MM.1S (cell line): ENCODE measurements around the gene ZFP90.

ENCODE experiments used
- DNase-seq: peaks from one replicate; pipeline ENCODE4 v3.0.0-alpha.2; 2015
- H2AFZ ChIP-seq: fragments of 300-600 bp; sonication (generic); 2 replicates; pipeline ENCODE4 v1.6.0; 2016; ENCODE audit warnings: antibody characterized with exemption, low read length
- H3F3A ChIP-seq: fragments of 300-600 bp; sonication (generic); 2 replicates; pipeline ENCODE4 v1.6.1; 2016; ENCODE audit warnings: mild to moderate bottlenecking, antibody characterized with exemption, low read length, moderate library complexity, mixed read lengths; ENCODE audit not compliant: insufficient read depth
- H3K27ac ChIP-seq: fragments of 300-600 bp; sonication (generic); 2 replicates; pipeline ENCODE4 v1.5.1; 2016; ENCODE audit warnings: mild to moderate bottlenecking, low read length
- H3K27me3 ChIP-seq: fragments of 300-600 bp; sonication (generic); replicated peaks from 2 replicates; pipeline ENCODE4 v1.6.0; 2016; ENCODE audit warnings: low read length; ENCODE audit not compliant: insufficient read depth
- H3K36me3 ChIP-seq: fragments of 300-600 bp; sonication (generic); replicated peaks from 2 replicates; pipeline ENCODE4 v1.6.1; 2016; ENCODE audit warnings: mild to moderate bottlenecking, low read length, mixed read lengths; ENCODE audit not compliant: insufficient read depth
- H3K4me1 ChIP-seq: fragments of 300-600 bp; sonication (generic); 2 replicates; pipeline ENCODE4 v1.6.1; 2016; ENCODE audit warnings: low read length, mixed read lengths
- H3K4me2 ChIP-seq: fragments of 300-600 bp; sonication (generic); 2 replicates; pipeline ENCODE4 v1.6.0; 2016; ENCODE audit warnings: low read depth, low read length
- H3K4me3 ChIP-seq: fragments of 300-600 bp; sonication (generic); 2 replicates; pipeline ENCODE4 v1.5.1; 2016; ENCODE audit warnings: low read length, mixed read lengths
- H3K79me2 ChIP-seq: fragments of 300-600 bp; sonication (generic); 2 replicates; pipeline ENCODE4 v1.6.1; 2016; ENCODE audit warnings: mixed run types, low read length, mixed read lengths
- H3K9ac ChIP-seq: fragments of 300-600 bp; sonication (generic); 2 replicates; pipeline ENCODE4 v1.6.1; 2016; ENCODE audit warnings: low read length, mixed read lengths
- H3K9me2 ChIP-seq: fragments of 300-600 bp; sonication (generic); replicated peaks from 2 replicates; pipeline ENCODE4 v1.6.1; 2016; ENCODE audit warnings: mild to moderate bottlenecking, low read length, mixed read lengths; ENCODE audit not compliant: insufficient read depth
- H3K9me3 ChIP-seq: fragments of 300-600 bp; sonication (generic); replicated peaks from 2 replicates; pipeline ENCODE4 v1.6.1; 2016; ENCODE audit warnings: mild to moderate bottlenecking, low read length, mixed read lengths; ENCODE audit not compliant: insufficient read depth
- H4K20me1 ChIP-seq: fragments of 300-600 bp; sonication (generic); 2 replicates; pipeline ENCODE4 v1.6.1; 2016; ENCODE audit warnings: mild to moderate bottlenecking, low read length, moderate library complexity, mixed read lengths; ENCODE audit not compliant: insufficient read depth
- CTCF ChIP-seq: fragments of 300-600 bp; sonication (generic); IDR thresholded peaks from 2 replicates; pipeline ENCODE4 v1.5.1; 2016; ENCODE audit warnings: antibody characterized with exemption, low read length, mixed read lengths
- EZH2 ChIP-seq: fragments of 300-600 bp; sonication (generic); optimal IDR thresholded peaks from 2 replicates; pipeline ENCODE3; 2017; ENCODE audit warnings: low read depth, mild to moderate bottlenecking, antibody characterized with exemption, low read length, mixed read lengths
- EZH2phosphoT487 ChIP-seq: fragments of 300-600 bp; sonication (generic); IDR thresholded peaks from 2 replicates; pipeline ENCODE4 v1.6.1; 2018; ENCODE audit warnings: antibody characterized with exemption, low read length

The ZFP90 gene

GRCh38 chr16:68514511-68514910 is 24.6 kb upstream of the ZFP90 start:
- Histone ChIP-seq H3K9ac (no peak overlapping the region), H3K9me2 (no peaks in the 10 kb centered on the region), H3K4me3 (no peak overlapping the region), H3K27ac (no peak overlapping the region), H3K4me2 (no peak overlapping the region), H3K79me2 (no peaks in the 10 kb centered on the region), H3K9me3 (no peaks in the 10 kb centered on the region), H2AFZ (no peak overlapping the region), H3K4me1 (no peaks in the 10 kb centered on the region), H3K27me3 (no peaks in the 10 kb centered on the region), H3K36me3 (no peaks in the 10 kb centered on the region), H3F3A (no peaks in the 10 kb centered on the region), H4K20me1 (no peaks in the 10 kb centered on the region)
- TF ChIP-seq EZH2phosphoT487 (no peak), CTCF (no peak), EZH2 (no peak)
- no peak for DNase-seq

- no peaks in the 10 kb centered on the region for H3K36me3 ChIP-seq
These were observed 21.4 kb upstream of the ZFP90 start for GRCh38 chr16:68517606-68518166.

GRCh38 chr16:68519225-68519745 is 19.8 kb upstream of the ZFP90 start:
- DNase-seq: no peak
- Histone ChIP-seq H3K27ac (no peak overlapping the region), H3K27me3 (0 out of 2 replicates have a peak, but pooled peaks cover 2% of the 10 kb centered on the region), H3K9me2 (no peaks in the 10 kb centered on the region), H3K36me3 (no peaks in the 10 kb centered on the region), H3K9me3 (no peaks in the 10 kb centered on the region), H2AFZ (no peak overlapping the region), H3K4me3 (no peak overlapping the region), H3K4me1 (peaks cover 3% of the 10 kb centered on the region; the same call in 1 of the 2 replicates), H3K79me2 (no peaks in the 10 kb centered on the region), H3K4me2 (no peak overlapping the region), H4K20me1 (no peaks in the 10 kb centered on the region), H3F3A (no peaks in the 10 kb centered on the region), H3K9ac (no peak overlapping the region)
- TF ChIP-seq EZH2 (no peak), EZH2phosphoT487 (no peak), CTCF (no peak)

More at GRCh38 chr16:68517606-68518166, 21.4 kb upstream of the ZFP90 start:
- Histone ChIP-seq H3K4me3 (no peak overlapping the region), H3K9ac (no peak overlapping the region), H2AFZ (no peak overlapping the region), H3K9me2 (no peaks in the 10 kb centered on the region), H3F3A (no peaks in the 10 kb centered on the region), H3K4me2 (no peak overlapping the region), H3K4me1 (peaks cover 3% of the 10 kb centered on the region; the same call in 1 of the 2 replicates), H3K79me2 (no peaks in the 10 kb centered on the region), H4K20me1 (no peaks in the 10 kb centered on the region), H3K27me3 (no peaks in the 10 kb centered on the region), H3K27ac (no peak overlapping the region), H3K9me3 (no peaks in the 10 kb centered on the region)
- no peak for DNase-seq
- TF ChIP-seq EZH2phosphoT487 (no peak), CTCF (no peak), EZH2 (no peak)
